ENCODE measurements around the gene FETUB. TPM values are rescaled to one million over a fixed set of nuclear protein-coding genes. Genes with fewer than 3 reads are reported as not detected.

Gene FETUB
- total and polyA plus RNA-seq, 2 of the 8 experiments (the other 6 are each of a cell fraction or from before 2014, with no cell fraction given), result 0.15 TPM; not detected in 1

- TF ChIP-seq CHD7 (IDR thresholded peaks at IDR 0.05; ENCODE audit: insufficient replicate concordance, low read length), result no peak
These were observed 47.5 kb upstream of the FETUB start (continued) for GRCh38 chr3:186592682-186593081.
